ENCODE data around the gene PDGFB.

PDGFB gene

GRCh38 chr22:39194098-39194497 lies 50.7 kb downstream of the PDGFB start:
- DNase-seq: no peak

GRCh38 chr22:39188809-39189208 lies 56.0 kb downstream of the PDGFB start:
- DNase-seq: no peak

- no peak for DNase-seq
These were observed 59.2 kb downstream of the PDGFB start for GRCh38 chr22:39185601-39186012.

- DNase-seq: no peak
These were observed 59.9 kb downstream of the PDGFB start for GRCh38 chr22:39184586-39185577.

- no peak for DNase-seq
These were observed 60.7 kb downstream of the PDGFB start for GRCh38 chr22:39183991-39184585.

- no peak for DNase-seq
These were observed 62.2 kb downstream of the PDGFB start for GRCh38 chr22:39182478-39183030.

GRCh38 chr22:39181778-39182177 lies 63.0 kb downstream of the PDGFB start:
- no peak for DNase-seq

GRCh38 chr22:39181356-39181755 lies 63.4 kb downstream of the PDGFB start:
- DNase-seq: no peak

- DNase-seq: peak; percentile 85
These were observed 64.9 kb downstream of the PDGFB start for GRCh38 chr22:39179841-39180335.

- DNase-seq: peak; percentile 27
These were observed 65.4 kb downstream of the PDGFB start for GRCh38 chr22:39179401-39179827.

- DNase-seq: no peak
These were observed 66.3 kb downstream of the PDGFB start for GRCh38 chr22:39178206-39179111.

GRCh38 chr22:39177791-39178190 lies 67.0 kb downstream of the PDGFB start:
- DNase-seq: no peak

GRCh38 chr22:39177456-39177775 lies 67.4 kb downstream of the PDGFB start:
- no peak for DNase-seq

GRCh38 chr22:39176714-39177455 lies 67.9 kb downstream of the PDGFB start:
- no peak for DNase-seq

GRCh38 chr22:39176143-39176713 lies 68.6 kb downstream of the PDGFB start:
- DNase-seq: no peak

GRCh38 chr22:39175353-39176142 lies 69.2 kb downstream of the PDGFB start:
- no peak for DNase-seq

GRCh38 chr22:39174498-39175352 lies 70.1 kb downstream of the PDGFB start:
- no peak for DNase-seq

GRCh38 chr22:39173787-39174497 lies 70.8 kb downstream of the PDGFB start:
- DNase-seq: no peak
